NCI-H1105 (cell line): Measurements from ENCODE around the gene FANCE.
A peak's percentile ranks its signal among the peaks of the same experiment; 100 is the strongest.

Experiments
- DNase-seq: peaks from one replicate; lab custom pipeline; 2025; lab: John Stamatoyannopoulos, UW

Gene FANCE, protein sequence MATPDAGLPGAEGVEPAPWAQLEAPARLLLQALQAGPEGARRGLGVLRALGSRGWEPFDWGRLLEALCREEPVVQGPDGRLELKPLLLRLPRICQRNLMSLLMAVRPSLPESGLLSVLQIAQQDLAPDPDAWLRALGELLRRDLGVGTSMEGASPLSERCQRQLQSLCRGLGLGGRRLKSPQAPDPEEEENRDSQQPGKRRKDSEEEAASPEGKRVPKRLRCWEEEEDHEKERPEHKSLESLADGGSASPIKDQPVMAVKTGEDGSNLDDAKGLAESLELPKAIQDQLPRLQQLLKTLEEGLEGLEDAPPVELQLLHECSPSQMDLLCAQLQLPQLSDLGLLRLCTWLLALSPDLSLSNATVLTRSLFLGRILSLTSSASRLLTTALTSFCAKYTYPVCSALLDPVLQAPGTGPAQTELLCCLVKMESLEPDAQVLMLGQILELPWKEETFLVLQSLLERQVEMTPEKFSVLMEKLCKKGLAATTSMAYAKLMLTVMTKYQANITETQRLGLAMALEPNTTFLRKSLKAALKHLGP

DNA sequence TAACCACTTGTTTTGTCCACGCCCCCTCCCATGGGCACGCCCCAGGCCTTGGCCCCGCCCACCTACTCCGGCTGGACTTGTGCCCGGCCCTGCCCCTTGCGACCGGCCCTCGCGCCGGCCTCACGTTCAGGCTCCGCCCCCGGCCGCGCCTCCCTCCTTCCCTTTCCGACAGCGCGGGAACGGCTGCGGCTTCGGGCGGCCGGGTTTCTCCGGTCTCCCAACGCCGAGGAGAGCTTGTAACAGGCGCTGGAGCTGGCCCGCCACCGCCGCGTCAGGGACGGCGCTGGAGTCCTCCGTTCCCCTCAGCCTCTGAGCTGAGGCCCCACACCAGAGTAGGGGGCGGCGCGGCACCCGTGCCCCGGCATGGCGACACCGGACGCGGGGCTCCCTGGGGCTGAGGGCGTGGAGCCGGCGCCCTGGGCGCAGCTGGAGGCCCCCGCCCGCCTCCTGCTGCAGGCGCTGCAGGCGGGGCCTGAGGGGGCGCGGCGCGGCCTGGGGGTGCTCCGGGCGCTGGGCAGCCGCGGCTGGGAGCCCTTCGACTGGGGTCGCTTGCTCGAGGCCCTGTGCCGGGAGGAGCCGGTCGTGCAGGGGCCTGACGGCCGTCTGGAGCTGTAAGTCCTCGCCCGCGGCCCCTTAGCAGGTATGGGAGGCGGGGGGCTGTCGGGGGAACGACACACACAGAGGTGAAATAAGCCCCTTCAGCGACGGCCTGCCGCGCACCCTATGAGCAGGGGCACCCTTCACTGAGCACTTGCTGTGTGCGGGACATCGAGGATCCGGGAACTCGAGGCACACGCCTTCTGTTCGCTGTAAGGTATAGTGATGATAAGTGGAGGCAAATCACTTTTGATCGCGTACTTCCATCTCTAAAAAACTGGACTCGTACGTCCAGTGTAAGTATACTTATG, at the start of gene FANCE:
Gene FANCE, plus strand, starts transcription at position 156 of the 908 bp plus-strand sequence. Its CDS starts 208 bp downstream, at position 364.
- DNase-seq, result peak; percentile 90

DNA sequence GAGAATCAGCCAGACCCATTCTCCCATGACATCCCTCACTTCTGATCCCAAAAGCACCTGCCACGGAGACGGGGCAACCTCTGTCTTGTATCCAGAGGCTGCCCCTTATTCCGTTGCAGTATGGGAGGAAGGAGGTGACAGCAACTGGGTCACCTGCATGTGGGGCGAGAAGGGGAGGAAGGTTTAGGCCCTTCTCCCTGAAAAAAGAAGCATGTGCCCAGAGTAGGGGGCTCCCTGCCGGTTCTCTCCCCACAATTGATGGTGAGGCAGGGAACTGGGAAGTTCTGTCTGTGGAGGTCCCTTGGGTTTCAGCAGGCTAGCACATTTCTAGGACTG, 49.3 kb upstream of the FANCE start:
- no peak for DNase-seq

GRCh38 chr6:35403544-35404442, 48.3 kb upstream of the FANCE start:
- DNase-seq, result no peak

DNA sequence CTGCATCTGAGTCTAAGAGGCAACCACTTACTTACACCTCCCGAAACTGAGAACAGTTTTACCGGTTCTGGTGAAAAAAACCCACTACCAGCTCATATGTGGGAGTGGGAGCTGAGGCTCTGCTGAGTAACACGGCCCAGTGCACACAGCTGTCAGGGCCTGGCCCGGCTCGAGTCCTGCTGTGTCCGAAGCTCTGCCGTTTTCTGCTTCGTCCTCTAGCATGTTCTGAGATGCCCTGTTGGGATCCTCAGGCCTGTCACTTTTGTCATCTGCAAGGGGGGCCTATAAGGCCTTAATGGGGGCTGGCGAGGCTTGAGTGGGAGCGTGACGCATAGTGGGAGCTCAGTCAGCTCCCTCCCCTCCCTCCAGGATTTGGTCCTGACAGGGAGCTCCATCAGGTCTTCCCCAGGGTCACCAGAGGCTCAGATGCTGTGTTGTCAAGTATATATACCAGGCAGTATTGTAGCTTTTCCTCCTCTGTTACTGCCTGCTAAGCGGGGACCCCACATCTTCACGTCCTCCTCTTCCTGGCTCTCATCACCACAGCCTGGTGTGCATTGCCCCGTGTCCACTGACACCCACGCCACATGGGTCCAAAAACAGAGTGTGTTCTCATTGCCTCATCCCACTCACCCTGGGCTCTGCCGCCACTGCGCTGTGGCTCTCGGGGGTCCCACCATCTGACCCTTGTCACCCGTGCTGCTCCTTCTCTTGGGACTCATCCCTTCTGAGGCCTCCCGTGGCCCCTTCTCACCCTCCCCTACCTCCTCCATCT, 45.2 kb upstream of the FANCE start:
- DNase-seq, result no peak

- no peak for DNase-seq
Measured at GRCh38 chr6:35409245-35409644, 42.9 kb upstream of the FANCE start.

- no peak for DNase-seq
Measured at GRCh38 chr6:35410131-35410530, 42.0 kb upstream of the FANCE start.

DNA sequence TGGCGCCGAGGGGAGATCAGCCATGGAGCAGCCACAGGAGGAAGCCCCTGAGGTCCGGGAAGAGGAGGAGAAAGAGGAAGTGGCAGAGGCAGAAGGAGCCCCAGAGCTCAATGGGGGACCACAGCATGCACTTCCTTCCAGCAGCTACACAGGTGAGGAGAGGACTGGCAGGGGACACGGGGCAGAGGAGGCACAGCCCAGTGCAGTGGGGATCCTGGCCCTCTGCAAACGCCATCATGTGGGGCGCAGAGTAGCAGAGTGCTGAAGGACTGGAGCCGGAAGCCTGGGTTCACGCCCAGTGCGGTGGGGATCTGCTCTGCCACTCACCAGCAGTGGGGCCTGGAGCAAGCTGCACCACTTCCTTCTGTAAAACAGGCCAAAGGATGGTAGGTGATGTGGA, 41.1 kb upstream of the FANCE start:
- DNase-seq, result no peak

DNA sequence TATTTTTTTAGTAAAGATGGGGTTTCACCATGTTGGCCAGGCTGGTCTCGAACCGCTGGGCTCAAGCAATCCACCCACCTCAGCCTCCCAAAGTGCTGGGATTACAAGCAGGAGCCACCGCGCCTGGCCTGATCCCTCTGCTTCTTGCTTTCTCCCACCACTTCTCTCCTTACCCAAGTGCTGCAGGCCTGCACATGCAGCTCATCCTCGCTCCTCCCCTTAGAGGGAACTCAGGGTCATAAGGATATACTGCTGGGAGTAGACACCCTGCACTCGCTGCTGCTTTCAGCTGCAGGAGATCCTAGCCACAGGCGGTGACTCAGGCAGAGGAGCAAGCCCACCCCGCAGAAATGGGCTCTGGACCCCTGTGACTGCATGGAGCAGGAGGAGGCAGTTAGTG, 40.0 kb upstream of the FANCE start:
- DNase-seq, result no peak

- no peak for DNase-seq
Measured at GRCh38 chr6:35413911-35414310, 38.2 kb upstream of the FANCE start.

DNA sequence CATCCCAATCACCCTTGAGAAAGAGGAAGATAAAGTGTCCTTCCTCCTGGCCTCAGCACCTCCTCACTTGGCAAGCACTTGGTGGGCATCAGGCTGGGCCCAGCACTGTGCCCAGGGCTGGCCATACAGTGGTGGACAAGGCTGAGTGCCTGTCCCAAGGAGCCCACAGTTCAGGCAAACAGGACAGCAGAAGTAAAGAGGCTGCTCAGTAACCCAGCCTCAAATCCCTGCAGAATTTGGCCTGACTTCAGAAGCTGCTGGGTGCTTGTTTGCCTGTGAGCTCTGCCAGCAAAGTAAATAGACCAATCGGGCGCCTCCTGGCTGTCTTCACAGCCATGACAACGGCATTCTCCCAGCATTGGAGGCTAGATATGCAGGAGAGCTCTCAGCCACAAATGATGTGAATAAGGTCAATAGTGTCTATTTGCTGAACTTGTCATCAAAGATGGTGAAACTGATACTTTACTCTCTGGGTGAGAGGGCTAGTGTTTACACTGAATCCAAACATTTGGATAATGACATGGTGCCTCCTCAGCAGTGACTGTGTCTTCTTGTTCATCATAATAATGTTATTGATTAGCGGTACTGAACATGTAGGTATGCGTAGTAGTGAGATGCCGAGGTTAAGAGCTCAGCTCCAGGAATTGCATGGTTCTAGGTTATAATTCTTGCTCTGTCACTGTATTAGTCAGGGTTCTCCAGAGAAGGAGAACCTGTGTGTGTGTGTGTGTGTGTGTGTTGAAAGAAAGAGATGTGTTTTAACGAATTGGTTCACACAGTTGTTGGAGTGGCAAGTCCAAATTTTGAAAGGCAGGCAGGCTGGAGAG, 36.9 kb upstream of the FANCE start:
- DNase-seq, result peak; percentile 75

DNA sequence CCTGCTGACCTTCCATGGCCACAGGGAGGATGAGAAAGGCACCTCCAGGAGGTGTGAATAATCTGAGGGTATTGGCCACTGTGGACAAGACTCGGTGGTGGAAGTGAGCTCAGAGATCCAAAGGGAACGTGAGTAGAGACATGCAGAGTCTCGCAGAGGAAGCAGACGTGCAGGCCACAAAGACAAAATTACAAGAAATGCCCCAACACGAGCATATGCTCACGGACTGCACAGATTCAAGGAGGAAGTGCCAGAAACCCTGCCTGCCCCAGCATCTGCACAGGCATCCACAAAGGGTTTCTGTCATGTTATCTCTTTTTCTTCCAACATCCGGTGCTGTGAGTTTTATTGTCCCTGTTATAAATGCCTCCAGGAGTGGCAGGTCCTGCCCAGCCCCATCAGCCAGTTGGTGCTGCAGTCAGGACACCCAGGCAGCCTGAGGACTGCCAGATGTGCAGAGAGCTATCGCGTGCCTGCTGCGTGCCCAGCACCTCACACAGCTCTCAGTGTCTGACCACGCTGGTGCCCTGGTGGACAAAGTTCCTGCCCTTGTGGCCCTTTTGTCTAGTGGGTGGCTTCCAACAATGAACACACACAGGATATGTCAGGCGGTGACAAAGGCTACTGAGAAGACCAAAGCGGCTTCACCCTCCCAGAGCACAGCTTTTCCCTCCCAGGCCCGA, 34.0 kb upstream of the FANCE start:
- no peak for DNase-seq

- DNase-seq, result no peak
Measured at GRCh38 chr6:35419417-35419816, 32.7 kb upstream of the FANCE start.

GRCh38 chr6:35419961-35420360, 32.2 kb upstream of the FANCE start:
- DNase-seq, result no peak

DNA sequence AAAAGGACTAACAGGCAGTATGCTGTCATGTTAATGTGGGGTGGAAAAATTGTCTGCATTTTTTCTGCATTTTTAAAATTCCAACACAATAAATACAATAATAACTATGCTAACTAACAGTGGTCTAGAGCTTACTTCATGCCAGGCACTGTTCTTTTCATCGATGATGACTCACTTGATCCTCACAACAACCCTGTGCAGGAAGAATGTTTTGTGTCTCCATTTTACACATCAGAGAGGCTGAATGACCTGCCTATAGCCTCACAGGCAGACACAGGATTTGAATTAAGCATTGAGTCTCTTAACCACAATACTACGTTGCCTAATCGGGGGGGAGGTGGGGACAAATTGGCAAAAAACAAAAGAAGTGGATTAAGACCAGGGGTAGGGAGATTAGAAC, 26.9 kb upstream of the FANCE start:
- DNase-seq, result no peak

DNA sequence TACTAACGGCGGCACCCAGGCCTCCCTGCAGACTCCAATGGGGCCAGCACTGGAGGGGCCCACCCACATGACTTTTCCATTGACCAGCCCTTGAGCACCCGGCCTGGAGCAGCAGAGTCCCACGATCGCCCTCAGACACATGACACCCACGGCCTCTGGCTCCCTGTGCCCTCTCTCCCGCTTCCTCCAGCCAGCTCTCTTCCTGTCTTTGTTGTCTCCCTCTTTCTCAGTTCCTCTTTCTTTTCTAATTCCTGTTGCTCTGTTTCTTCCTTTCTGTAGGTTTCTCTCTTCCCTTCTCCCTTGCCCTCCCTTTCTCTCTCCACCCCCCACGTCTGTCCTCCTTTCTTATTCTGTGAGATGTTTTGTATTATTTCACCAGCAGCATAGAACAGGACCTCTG, 26.1 kb upstream of the FANCE start:
- DNase-seq, result no peak

DNA sequence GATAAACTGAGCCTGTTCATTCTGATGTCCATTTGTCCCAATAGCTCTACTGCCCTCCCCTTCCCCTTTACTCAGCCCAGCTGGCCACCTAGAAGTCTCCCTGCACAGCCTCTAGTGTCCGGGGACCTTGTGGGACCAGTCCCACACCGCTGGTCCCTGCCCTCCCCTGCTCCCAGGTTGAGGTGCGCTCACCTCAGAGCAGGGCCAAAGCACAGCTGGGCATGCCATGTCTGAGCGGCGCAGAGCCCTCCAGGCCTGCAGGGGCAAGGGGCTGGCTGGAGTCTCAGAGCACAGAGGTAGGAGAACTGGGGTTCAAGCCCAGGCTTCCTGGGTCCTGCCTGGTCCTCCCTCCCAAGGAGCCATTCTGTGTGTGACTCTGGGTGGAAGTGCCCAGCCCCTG, 24.7 kb upstream of the FANCE start:
- no peak for DNase-seq

GRCh38 chr6:35427851-35428321, 24.3 kb upstream of the FANCE start:
- DNase-seq, result no peak

- DNase-seq, result no peak
Measured at GRCh38 chr6:35428421-35429149, 23.6 kb upstream of the FANCE start.

GRCh38 chr6:35429463-35429862, 22.7 kb upstream of the FANCE start:
- DNase-seq, result no peak
